Measurements from ENCODE around the gene RAPGEF5. TPM values are rescaled to one million over a fixed set of nuclear protein-coding genes. Genes with fewer than 3 reads are reported as not detected.
"Not testable (repeated sequence)": the region's sequence is repeated elsewhere in the genome, so short reads cannot be mapped to it uniquely, and the experiment has no call there.

Gene RAPGEF5
- total RNA-seq, 1 experiment from 2014 or later = 0.84 TPM

- not testable (repeated sequence) for DNase-seq (ENCODE audit: low read depth)
These were observed 265.9 kb downstream of the RAPGEF5 start for GRCh38 chr7:22090958-22091525.

- DNase-seq (ENCODE audit: low read depth) = no peak
These were observed 266.4 kb downstream of the RAPGEF5 start for GRCh38 chr7:22090512-22090911.

GRCh38 chr7:22090107-22090506 lies 266.8 kb downstream of the RAPGEF5 start:
- DNase-seq (ENCODE audit: low read depth) = no peak

GRCh38 chr7:22088827-22089226 lies 268.1 kb downstream of the RAPGEF5 start:
- DNase-seq (ENCODE audit: low read depth) = no peak

GRCh38 chr7:22087861-22088260 lies 269.1 kb downstream of the RAPGEF5 start:
- DNase-seq (ENCODE audit: low read depth) = no peak

GRCh38 chr7:22083704-22084240 lies 273.2 kb downstream of the RAPGEF5 start:
- no peak for DNase-seq (ENCODE audit: low read depth)

GRCh38 chr7:22082886-22083703 lies 273.9 kb downstream of the RAPGEF5 start:
- DNase-seq (ENCODE audit: low read depth) = peak; percentile 84

GRCh38 chr7:22082553-22082885 lies 274.4 kb downstream of the RAPGEF5 start:
- DNase-seq (ENCODE audit: low read depth) = no peak

- DNase-seq (ENCODE audit: low read depth) = not testable (repeated sequence)
These were observed 276.7 kb downstream of the RAPGEF5 start for GRCh38 chr7:22080219-22080618.

GRCh38 chr7:22078872-22079271 lies 278.1 kb downstream of the RAPGEF5 start:
- not testable (repeated sequence) for DNase-seq (ENCODE audit: low read depth)

- no peak for DNase-seq (ENCODE audit: low read depth)
These were observed 281.4 kb downstream of the RAPGEF5 start for GRCh38 chr7:22075561-22075960.

- DNase-seq (ENCODE audit: low read depth) = no peak
These were observed 282.1 kb downstream of the RAPGEF5 start for GRCh38 chr7:22074897-22075296.

Small RNAs within 50 kb of the gene (small RNA-seq; reads per million reads assigned to genes)
- not detected for gene RNA5SP227

Other genes with a start within 250 kb of the RAPGEF5 start
- gene STEAP1B, start 143.0 kb upstream of the RAPGEF5 start, total RNA-seq (2014; rRNA removed; shearing (Covaris generic)) = 0.08 TPM in 1 of 2 replicates, not detected in the other